Measurements from ENCODE around the gene SLC35F1. TPM values are rescaled to one million over a fixed set of nuclear protein-coding genes. Genes with fewer than 3 reads are reported as not detected.

SLC35F1 gene
- total and polyA plus RNA-seq, 2 experiments from 2014 or later: 18.5 to 25.5 TPM

GRCh38 chr6:118042855-118043254 is 135.8 kb downstream of the SLC35F1 start:
- no peak overlapping the region for H3K27ac ChIP-seq
- H3K36me3 ChIP-seq: no peaks in the 10 kb centered on the region
- TF ChIP-seq, protein P1, sequence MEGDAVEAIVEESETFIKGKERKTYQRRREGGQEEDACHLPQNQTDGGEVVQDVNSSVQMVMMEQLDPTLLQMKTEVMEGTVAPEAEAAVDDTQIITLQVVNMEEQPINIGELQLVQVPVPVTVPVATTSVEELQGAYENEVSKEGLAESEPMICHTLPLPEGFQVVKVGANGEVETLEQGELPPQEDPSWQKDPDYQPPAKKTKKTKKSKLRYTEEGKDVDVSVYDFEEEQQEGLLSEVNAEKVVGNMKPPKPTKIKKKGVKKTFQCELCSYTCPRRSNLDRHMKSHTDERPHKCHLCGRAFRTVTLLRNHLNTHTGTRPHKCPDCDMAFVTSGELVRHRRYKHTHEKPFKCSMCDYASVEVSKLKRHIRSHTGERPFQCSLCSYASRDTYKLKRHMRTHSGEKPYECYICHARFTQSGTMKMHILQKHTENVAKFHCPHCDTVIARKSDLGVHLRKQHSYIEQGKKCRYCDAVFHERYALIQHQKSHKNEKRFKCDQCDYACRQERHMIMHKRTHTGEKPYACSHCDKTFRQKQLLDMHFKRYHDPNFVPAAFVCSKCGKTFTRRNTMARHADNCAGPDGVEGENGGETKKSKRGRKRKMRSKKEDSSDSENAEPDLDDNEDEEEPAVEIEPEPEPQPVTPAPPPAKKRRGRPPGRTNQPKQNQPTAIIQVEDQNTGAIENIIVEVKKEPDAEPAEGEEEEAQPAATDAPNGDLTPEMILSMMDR (IDR thresholded peaks at IDR 0.05; ENCODE audit: low read depth, low read length): no peak
- DNase-seq (ENCODE audit: low read depth in 1 of 2, low spot score in 1 of 2): no peak
- H3K27me3 ChIP-seq: no peaks in the 10 kb centered on the region
- no peaks in the 10 kb centered on the region for H3K9me3 ChIP-seq (ENCODE audit: low read depth)
- no peaks in the 10 kb centered on the region for H3K4me1 ChIP-seq (ENCODE audit: low read depth)
- H3K4me3 ChIP-seq: no peak overlapping the region

DNA sequence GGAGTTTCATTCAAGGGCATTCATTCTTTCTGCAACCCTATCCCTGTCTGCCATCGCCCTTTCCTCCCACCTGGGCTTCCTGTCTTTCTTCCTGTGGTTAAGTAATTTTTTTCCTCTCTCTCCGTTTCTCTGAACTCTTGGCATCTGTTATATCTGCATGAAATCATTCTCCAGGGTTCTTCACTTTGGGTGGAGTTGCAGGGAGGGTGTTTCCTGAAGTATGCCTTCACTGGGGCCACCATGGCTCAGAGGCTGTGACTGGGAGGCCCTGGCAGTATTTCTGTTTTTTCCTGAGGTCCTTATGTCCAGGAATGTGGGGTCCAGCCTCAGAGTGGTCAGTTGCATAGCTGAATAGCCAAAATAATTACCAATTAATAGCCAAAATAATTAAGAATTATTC is 137.2 kb downstream of the SLC35F1 start:
- no peak for DNase-seq (ENCODE audit: low read depth in 1 of 2, low spot score in 1 of 2)
- H3K9me3 ChIP-seq (ENCODE audit: low read depth): no peaks in the 10 kb centered on the region
- no peaks in the 10 kb centered on the region for H3K27me3 ChIP-seq

DNA sequence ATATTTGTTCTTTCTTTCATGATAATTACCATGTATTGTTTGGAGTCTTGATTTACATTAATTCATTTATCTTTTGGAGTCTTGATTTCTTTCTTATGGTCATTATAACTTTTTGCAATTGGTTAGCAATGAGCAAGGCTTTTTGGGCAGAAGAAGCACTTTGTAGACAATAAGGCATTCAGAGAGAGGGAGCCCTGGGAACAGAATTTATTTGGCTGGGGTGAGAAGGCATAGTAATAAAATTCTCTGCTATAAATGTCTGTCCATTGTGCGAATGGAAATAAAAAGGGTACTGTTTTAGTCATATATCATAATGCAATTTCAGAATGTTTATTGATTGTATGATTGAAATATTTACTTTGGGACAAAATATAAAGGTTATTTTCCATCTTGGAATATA is 147.0 kb downstream of the SLC35F1 start:
- H3K27ac ChIP-seq: no peak overlapping the region
- H3K4me1 ChIP-seq (ENCODE audit: low read depth): no peaks in the 10 kb centered on the region
- no peak overlapping the region for H3K4me3 ChIP-seq
- H3K36me3 ChIP-seq: no peaks in the 10 kb centered on the region
- TF ChIP-seq, protein P1 (IDR thresholded peaks at IDR 0.05; ENCODE audit: low read depth, low read length): no peak
- H3K27me3 ChIP-seq: no peaks in the 10 kb centered on the region
- DNase-seq (ENCODE audit: low read depth in 1 of 2, low spot score in 1 of 2): no peak
- no peaks in the 10 kb centered on the region for H3K9me3 ChIP-seq (ENCODE audit: low read depth)

More for the DNA sequence above, 137.2 kb downstream of the SLC35F1 start:
- TF ChIP-seq, protein P1 (IDR thresholded peaks at IDR 0.05; ENCODE audit: low read depth, low read length): no peak
- no peaks in the 10 kb centered on the region for H3K4me1 ChIP-seq (ENCODE audit: low read depth)
- no peak overlapping the region for H3K4me3 ChIP-seq
- no peak overlapping the region for H3K27ac ChIP-seq
- H3K36me3 ChIP-seq: no peaks in the 10 kb centered on the region

- TF ChIP-seq, protein P1 (IDR thresholded peaks at IDR 0.05; ENCODE audit: low read depth, low read length): no peak
- Histone ChIP-seq H3K36me3 (no peaks in the 10 kb centered on the region), H3K4me1 (ENCODE audit: low read depth) (no peaks in the 10 kb centered on the region), H3K27ac (no peak overlapping the region), H3K4me3 (no peak overlapping the region), H3K9me3 (ENCODE audit: low read depth) (no peaks in the 10 kb centered on the region), H3K27me3 (no peaks in the 10 kb centered on the region)
- DNase-seq (ENCODE audit: low read depth in 1 of 2, low spot score in 1 of 2): no peak
Observed at GRCh38 chr6:118061666-118062065, 154.6 kb downstream of the SLC35F1 start.

DNA sequence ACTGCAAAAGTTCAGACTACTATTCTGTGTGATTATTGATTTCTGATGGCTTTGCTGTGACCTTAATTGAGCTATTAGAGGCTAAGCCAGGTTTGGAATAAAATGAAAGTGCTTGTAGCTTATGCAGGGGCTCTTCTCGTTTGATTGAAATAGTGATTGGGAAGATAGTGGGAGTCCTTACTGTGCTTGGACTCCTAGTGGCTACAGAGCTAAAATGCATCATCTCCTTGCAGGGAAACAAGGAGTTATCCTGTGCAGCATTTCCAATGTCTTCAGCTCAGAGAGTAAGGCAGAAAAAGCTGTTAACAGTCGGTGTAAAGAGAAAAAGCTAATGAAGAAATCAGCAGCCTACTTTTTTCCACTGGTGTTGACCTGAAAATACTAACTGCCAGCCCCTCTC is 173.5 kb downstream of the SLC35F1 start:
- Histone ChIP-seq H3K27ac (no peak overlapping the region), H3K4me3 (no peak overlapping the region), H3K4me1 (ENCODE audit: low read depth) (no peaks in the 10 kb centered on the region), H3K36me3 (no peaks in the 10 kb centered on the region), H3K9me3 (ENCODE audit: low read depth) (no peaks in the 10 kb centered on the region), H3K27me3 (no peaks in the 10 kb centered on the region)
- no peak for DNase-seq (ENCODE audit: low read depth in 1 of 2, low spot score in 1 of 2)
- TF ChIP-seq, protein P1 (IDR thresholded peaks at IDR 0.05; ENCODE audit: low read depth, low read length): no peak

- no peaks in the 10 kb centered on the region for H3K27me3 ChIP-seq
- H3K9me3 ChIP-seq (ENCODE audit: low read depth): no peaks in the 10 kb centered on the region
- TF ChIP-seq, protein P1 (IDR thresholded peaks at IDR 0.05; ENCODE audit: low read depth, low read length): no peak
- no peaks in the 10 kb centered on the region for H3K4me1 ChIP-seq (ENCODE audit: low read depth)
- H3K27ac ChIP-seq: no peak overlapping the region
- DNase-seq (ENCODE audit: low read depth in 1 of 2, low spot score in 1 of 2): no peak
- H3K4me3 ChIP-seq: no peak overlapping the region
- no peaks in the 10 kb centered on the region for H3K36me3 ChIP-seq
Observed at GRCh38 chr6:118083711-118084110, 176.6 kb downstream of the SLC35F1 start.

All from cardiac muscle cell (in vitro differentiated cells and primary cell).